GM12865 (cell line): ENCODE data around the gene ACTL7B.

Source experiments
- DNase-seq: peaks from one replicate; pipeline ENCODE4 v3.0.0; 2010; ENCODE audit warnings: low read depth
- H3K4me3 ChIP-seq: 2 replicates; pipeline ENCODE4 v1.5.1; 2011; ENCODE audit warnings: mild to moderate bottlenecking, low read depth, low read length, control low read depth
- CTCF ChIP-seq: IDR thresholded peaks from 2 replicates; pipeline ENCODE4 v1.5.1; 2011; ENCODE audit warnings: low read length, control low read depth, low read depth, inconsistent platforms; ENCODE audit not compliant: insufficient read depth; ENCODE audit errors: missing control alignments

Gene ACTL7B

DNA sequence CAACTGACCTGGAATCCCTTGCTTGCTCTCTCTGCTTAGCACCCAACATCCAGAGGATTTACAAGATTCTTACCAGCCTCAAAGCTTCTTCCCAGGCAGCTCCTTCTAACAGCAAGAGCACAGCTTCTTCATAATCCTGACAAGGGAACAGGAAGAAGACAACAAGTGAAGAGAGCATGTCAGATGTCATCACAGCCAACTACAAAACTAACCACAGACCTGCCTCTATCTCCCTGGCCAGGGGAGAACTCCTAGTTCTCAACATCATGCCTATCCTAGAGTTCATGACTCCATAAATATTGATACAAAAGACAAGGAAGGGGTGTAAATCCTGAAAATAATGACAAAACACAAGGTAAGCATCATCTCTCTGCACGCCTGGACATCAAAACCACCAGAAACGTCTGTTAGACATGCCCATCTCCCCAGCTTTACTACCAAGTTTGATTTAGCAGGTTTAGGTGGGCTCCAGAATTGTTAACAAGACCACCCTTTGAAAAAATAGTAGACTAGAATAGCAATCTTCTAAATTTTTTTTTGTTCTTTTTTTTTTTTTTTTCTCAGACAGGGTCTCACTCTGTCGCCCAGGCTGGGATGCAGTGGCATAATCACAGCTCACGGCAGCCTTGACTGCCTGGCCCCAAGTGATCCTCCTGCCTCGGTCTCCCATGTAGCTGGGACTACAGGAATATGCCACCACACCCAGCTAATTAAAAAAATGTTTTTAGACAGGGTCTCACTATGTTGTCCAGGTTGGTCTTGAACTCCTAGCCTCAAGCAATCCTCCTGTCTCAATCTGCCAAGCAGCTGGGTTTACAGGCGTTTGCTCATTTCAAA, 26.5 kb upstream of the ACTL7B start:
- H3K4me3 ChIP-seq: no peak overlapping the region
- no peak for TF ChIP-seq CTCF
- no peak for DNase-seq

GRCh38 chr9:108880738-108881316, 25.0 kb upstream of the ACTL7B start:
- H3K4me3 ChIP-seq: no peak overlapping the region
- DNase-seq: no peak
- no peak for TF ChIP-seq CTCF

GRCh38 chr9:108877524-108877923, 21.7 kb upstream of the ACTL7B start:
- no peak for TF ChIP-seq CTCF
- H3K4me3 ChIP-seq: no peak overlapping the region
- DNase-seq: no peak

- no peak for DNase-seq
- TF ChIP-seq CTCF: no peak
- H3K4me3 ChIP-seq: no peak overlapping the region
Observed at GRCh38 chr9:108876425-108876824, 20.6 kb upstream of the ACTL7B start.

- H3K4me3 ChIP-seq: no peak overlapping the region
- no peak for TF ChIP-seq CTCF
- peak; percentile 34 for DNase-seq
Observed at GRCh38 chr9:108874058-108874788, 18.4 kb upstream of the ACTL7B start.

DNA sequence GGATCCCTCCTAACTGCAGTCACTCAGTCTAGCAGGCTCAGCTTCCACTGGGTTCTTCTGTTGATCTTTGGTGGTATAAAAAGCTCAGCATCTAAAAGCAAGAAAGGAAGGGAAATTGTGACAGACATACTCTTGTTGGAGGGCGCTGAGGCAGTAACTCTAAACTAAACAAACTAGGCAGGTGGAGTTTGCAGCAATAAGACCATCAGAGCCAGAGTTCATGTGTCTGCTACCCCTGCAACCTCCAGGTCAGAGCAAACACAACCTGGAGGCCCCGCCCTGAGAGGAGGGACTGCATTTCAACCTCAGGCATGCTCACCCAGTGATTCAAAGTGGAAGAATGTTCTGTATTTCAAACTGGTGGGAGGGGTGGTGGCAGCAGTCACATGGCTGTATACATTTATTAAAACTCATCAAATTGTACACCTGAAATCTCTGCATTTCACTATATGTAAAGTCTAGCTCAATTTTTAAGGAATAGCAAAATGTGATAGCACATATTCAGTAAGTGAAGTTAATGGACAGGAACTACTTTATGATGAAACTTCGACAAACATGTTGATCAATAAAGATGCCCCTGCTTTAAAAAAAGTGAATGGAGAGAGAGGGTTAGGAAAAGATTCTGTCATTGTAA, 13.4 kb upstream of the ACTL7B start:
- no peak overlapping the region for H3K4me3 ChIP-seq
- TF ChIP-seq CTCF: no peak
- DNase-seq: no peak
